NB4 (cell line): ENCODE results near the gene UVRAG.
A peak's percentile ranks its signal among the peaks of the same experiment; 100 is the strongest.

Experiments
- DNase-seq: peaks from one replicate; pipeline ENCODE4 v3.0.0; 2010; ENCODE audit warnings: low read depth
- H3K4me3 ChIP-seq: one replicate; pipeline ENCODE4 v1.5.1; 2011; ENCODE audit warnings: mild to moderate bottlenecking, low read depth, low read length, moderate library complexity
- MYC ChIP-seq: IDR thresholded peaks from 2 replicates; pipeline ENCODE4 v1.6.1; 2011; ENCODE audit warnings: low read depth, low read length
- POLR2A ChIP-seq: IDR thresholded peaks from 2 replicates; pipeline ENCODE4 v1.6.1; 2011; ENCODE audit warnings: mild to moderate bottlenecking; ENCODE audit not compliant: insufficient read length; ENCODE audit errors: extremely low read depth
- TF ChIP-seq, protein P1 (sequence below): IDR thresholded peaks from 2 replicates; pipeline ENCODE4 v1.6.1; 2011; ENCODE audit warnings: low read depth, low read length
- TF ChIP-seq, protein P2 (sequence below): IDR thresholded peaks from one replicate; pipeline ENCODE4 v1.5.1; 2012; ENCODE audit warnings: low read depth, low read length

The UVRAG gene

DNA sequence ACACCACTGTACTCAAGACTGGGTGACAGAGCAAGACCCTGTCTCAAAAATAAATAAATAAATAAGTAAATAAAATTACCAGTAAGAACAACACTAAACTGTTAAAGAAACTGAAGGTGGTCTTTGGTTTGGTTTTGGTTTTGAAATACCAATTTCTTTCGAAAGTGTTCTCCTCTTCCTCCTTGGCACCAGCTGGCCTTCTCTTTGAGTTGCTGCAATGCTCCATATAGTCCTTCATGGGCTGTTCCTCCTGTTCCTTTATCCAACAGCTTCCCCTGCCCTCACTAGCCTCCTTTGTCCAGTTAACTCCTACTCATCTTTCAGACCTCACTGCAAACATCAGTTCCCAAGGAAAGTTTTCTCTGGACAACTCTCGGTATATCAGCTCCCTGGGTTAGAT lies 5.0 kb upstream of the UVRAG start:
- TF ChIP-seq MYC = no peak
- no peak for TF ChIP-seq POLR2A
- TF ChIP-seq, protein P1, sequence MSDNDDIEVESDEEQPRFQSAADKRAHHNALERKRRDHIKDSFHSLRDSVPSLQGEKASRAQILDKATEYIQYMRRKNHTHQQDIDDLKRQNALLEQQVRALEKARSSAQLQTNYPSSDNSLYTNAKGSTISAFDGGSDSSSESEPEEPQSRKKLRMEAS = no peak
- TF ChIP-seq, protein P2, sequence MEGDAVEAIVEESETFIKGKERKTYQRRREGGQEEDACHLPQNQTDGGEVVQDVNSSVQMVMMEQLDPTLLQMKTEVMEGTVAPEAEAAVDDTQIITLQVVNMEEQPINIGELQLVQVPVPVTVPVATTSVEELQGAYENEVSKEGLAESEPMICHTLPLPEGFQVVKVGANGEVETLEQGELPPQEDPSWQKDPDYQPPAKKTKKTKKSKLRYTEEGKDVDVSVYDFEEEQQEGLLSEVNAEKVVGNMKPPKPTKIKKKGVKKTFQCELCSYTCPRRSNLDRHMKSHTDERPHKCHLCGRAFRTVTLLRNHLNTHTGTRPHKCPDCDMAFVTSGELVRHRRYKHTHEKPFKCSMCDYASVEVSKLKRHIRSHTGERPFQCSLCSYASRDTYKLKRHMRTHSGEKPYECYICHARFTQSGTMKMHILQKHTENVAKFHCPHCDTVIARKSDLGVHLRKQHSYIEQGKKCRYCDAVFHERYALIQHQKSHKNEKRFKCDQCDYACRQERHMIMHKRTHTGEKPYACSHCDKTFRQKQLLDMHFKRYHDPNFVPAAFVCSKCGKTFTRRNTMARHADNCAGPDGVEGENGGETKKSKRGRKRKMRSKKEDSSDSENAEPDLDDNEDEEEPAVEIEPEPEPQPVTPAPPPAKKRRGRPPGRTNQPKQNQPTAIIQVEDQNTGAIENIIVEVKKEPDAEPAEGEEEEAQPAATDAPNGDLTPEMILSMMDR = no peak
- peak; percentile 51 for DNase-seq
- no peak overlapping the region for H3K4me3 ChIP-seq

DNA sequence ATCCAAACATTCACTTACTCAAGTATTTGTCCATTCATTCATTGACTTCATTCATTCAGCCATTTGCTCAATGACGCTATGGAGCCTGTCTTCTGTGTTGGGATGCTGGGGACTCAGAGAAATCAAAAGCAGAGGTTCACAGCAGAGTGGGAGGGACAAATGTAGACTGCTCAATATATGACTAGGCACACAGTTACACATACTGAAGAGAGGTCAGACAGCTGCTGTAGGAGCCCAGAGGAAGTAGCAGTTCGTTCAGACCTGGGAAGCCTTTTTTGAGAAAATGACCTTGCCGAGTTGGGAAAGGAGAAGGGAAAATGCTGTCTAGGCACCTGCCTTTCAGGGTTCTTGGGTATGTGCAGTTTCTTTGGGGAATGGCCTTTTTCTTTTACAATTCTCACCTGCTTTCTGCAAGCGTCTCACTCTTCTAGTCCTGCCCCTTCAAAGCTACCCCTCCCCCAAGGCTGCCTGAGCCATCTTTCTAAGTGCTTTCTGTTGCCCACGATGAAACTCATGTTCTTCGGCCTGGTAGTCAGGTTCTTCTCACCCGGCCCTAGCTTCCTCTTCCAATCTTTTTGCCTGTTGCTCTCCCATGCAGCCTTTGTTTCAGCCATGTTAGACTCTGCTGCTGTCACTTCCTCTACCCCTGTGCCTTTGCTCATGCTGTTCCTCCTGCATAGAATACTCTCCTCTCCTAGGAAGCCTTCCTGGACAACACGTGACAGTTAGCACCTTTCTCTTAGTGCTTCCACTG lies 4.2 kb upstream of the UVRAG start:
- peak overlapping the region; percentile 37 for H3K4me3 ChIP-seq
- DNase-seq = peak; percentile 68
- TF ChIP-seq, protein P2 = no peak
- TF ChIP-seq POLR2A = no peak
- no peak for TF ChIP-seq MYC
- TF ChIP-seq, protein P1 = no peak

DNA sequence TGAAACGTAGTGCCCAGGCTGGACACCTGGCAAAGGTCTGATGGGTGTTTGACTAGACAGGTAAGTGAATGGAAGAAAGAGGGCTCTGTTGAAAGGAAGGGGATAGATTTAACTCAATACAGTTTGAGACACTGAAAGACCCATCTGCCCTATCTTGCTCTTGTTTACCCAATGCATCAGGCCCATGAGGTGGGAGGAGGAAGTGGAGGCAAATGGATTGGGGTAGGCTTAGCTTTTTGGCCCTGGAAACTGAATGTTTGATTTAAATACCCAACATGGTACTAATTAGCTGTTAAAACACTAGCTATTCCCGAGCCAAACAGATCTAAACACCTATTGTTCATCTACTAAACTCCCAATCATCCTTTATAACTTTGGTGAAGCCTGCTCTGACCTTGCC lies 3.5 kb upstream of the UVRAG start:
- peak; percentile 35 for DNase-seq
- TF ChIP-seq, protein P1 = no peak
- TF ChIP-seq, protein P2 = no peak
- TF ChIP-seq MYC = no peak
- no peak for TF ChIP-seq POLR2A
- peak overlapping the region; percentile 37 for H3K4me3 ChIP-seq

DNA sequence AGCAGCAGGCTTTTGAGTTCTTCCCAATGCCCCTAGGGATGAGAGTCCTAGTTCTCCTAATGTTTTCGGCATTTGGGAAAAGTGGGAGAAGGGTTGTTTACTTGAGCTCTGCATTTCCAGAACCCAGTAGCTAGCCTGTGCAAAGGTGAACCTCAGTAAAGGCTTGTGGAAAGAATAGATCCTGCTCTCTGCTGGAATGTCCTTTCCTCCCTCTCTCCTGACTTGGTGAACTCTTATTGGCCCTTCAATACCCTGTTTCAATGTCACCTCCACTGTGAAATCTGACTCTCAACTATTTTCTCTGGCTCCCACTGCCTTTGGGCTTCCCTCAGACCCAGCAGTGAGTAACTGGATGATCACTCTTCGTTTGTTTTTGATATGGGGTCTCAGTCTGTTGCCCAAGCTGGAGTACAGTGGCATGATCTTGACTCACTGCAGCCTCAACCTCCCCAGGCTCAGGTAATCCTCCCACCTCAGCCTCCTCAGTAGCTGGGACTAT lies 2.4 kb upstream of the UVRAG start:
- H3K4me3 ChIP-seq = no peak overlapping the region
- TF ChIP-seq POLR2A = no peak
- TF ChIP-seq MYC = no peak
- TF ChIP-seq, protein P2 = no peak
- TF ChIP-seq, protein P1 = no peak
- DNase-seq = no peak

DNA sequence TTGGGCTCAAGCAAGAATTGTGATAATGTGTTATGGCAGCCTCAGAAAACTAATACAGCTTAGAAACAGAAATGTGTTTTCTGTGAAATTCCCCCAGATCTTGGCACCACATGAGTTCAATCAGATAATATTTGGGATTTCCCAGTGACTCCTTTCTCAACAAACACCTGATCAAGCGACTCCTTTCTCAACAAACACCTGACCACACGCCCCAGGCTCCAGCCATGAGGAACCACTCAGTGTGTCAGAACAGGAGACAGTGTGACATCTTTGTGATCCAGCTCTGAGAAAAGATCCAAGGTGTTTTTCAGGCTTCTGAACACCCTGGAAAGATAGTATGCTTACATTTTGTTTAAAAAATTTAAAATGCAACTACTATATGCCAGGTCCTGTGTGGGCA lies 1.9 kb upstream of the UVRAG start:
- no peak overlapping the region for H3K4me3 ChIP-seq
- TF ChIP-seq, protein P1 = no peak
- TF ChIP-seq MYC (no peak), POLR2A (no peak)
- TF ChIP-seq, protein P2 = no peak
- no peak for DNase-seq
